Prostate gland (tissue), 2 donors: ENCODE measurements around the gene CD58. TPM values are rescaled to one million over a fixed set of nuclear protein-coding genes. Genes with fewer than 3 reads are reported as not detected.
"Not testable (repeated sequence)": the region's sequence is repeated elsewhere in the genome, so short reads cannot be mapped to it uniquely, and the experiment has no call there.

ENCODE experiments used
- DNase-seq: peaks from one replicate; pipeline ENCODE4 v3.0.0-alpha.2; 2019; ENCODE audit warnings: low spot score
- H3K27ac ChIP-seq, 2 donors: fragments of 200-600 bp; sonication (generic); 2 replicates each; pipeline ENCODE4 v1.5.1; 2017 to 2019
- H3K27me3 ChIP-seq: fragments of 200-600 bp; sonication (generic); replicated peaks from 2 replicates; pipeline ENCODE4 v1.5.1; 2019; ENCODE audit not compliant: insufficient read depth
- H3K36me3 ChIP-seq, 2 donors: fragments of 200-600 bp; sonication (generic); 1 replicate in 1 of 2; 2 replicates in 1 of 2; pipeline versions ENCODE4 v1.5.1 to v1.8.1; 2017 to 2019
- H3K4me1 ChIP-seq: fragments of 200-600 bp; sonication (generic); replicated peaks from 2 replicates; pipeline ENCODE4 v1.5.1; 2019
- H3K4me3 ChIP-seq, 2 donors: fragments of 200-600 bp; sonication (generic); 2 replicates each; pipeline ENCODE4 v1.5.1; 2017 to 2019
- H3K9me3 ChIP-seq: fragments of 200-600 bp; sonication (generic); 2 replicates; pipeline ENCODE4 v1.5.1; 2017
- CTCF ChIP-seq, 4 experiments: fragments of 200-600 bp in 2 of 4; fragments of 450-650 bp in 2 of 4; sonication (generic) in 2 of 4; IDR thresholded peaks; 1 replicate in 3 of 4; 2 replicates in 1 of 4; pipeline ENCODE4 v1.5.1; 2016 to 2019; ENCODE audit warnings: antibody characterized with exemption in 4 of 4, mild to moderate bottlenecking in 2 of 4, moderate library complexity in 2 of 4
- POLR2A ChIP-seq: fragments of 450-650 bp; IDR thresholded peaks from one replicate; pipeline ENCODE4 v1.6.1; 2016; ENCODE audit warnings: antibody characterized with exemption, mild to moderate bottlenecking
- POLR2AphosphoS5 ChIP-seq: sonication (generic); formaldehyde crosslinking; IDR thresholded peaks from one replicate; pipeline ENCODE4 v1.6.1; 2017; ENCODE audit warnings: antibody characterized with exemption
- WGBS: methylation state at CpG from one replicate; pipeline ENCODE4 v1.1.5; 2018; 5-methylcytosine and 5-hydroxymethylcytosine counted together
- intact Hi-C: fragments of 100-400 bp; cut with DNase I; formaldehyde crosslinking; loops from one replicate; pipeline ENCODE4 v1.14.2; 2022
- total RNA-seq, 2 donors: library from RNA; depleted of rRNA; stranded (reverse); fragments of >200 nt; gene quantifications; one replicate each; pipeline ENCODE4 v1.1.0, GENCODE V29; 2016

CD58 gene
- total RNA-seq, 2 donors from 2014 or later = 10.4 to 13.7 TPM

GRCh38 chr1:116565222-116565621 is 5.6 kb downstream of the CD58 start:
- Histone ChIP-seq H3K9me3 (no peaks in the 10 kb centered on the region), H3K36me3 (no peaks in the 10 kb centered on the region), H3K27me3 (no peaks in the 10 kb centered on the region), H3K27ac (no peak overlapping the region), H3K4me3 (no peak overlapping the region), H3K4me1 (no peaks in the 10 kb centered on the region)
- intact Hi-C loops = no loop called here
- WGBS = 97% methylated on average over 1 of the region's 1 CpG
- TF ChIP-seq POLR2A = no peak
- no peak for TF ChIP-seq CTCF (IDR thresholded peaks at IDR 0.05)
- no peak for DNase-seq

- H3K4me3 ChIP-seq = no peak overlapping the region
- no peak for TF ChIP-seq CTCF (IDR thresholded peaks at IDR 0.05)
- TF ChIP-seq POLR2AphosphoS5 = no peak
- TF ChIP-seq POLR2A = no peak
- 100% methylated on average over 1 of the region's 1 CpG for WGBS
- H3K27ac ChIP-seq = no peak overlapping the region
- no peaks in the 10 kb centered on the region for H3K9me3 ChIP-seq
- H3K36me3 ChIP-seq = no peaks in the 10 kb centered on the region
- DNase-seq = no peak
- no peaks in the 10 kb centered on the region for H3K27me3 ChIP-seq
- H3K4me1 ChIP-seq = no peaks in the 10 kb centered on the region
- intact Hi-C loops = no loop called here
These were observed 6.4 kb downstream of the CD58 start for GRCh38 chr1:116564426-116564825.

- H3K4me3 ChIP-seq, H3K4me1 ChIP-seq, H3K27ac ChIP-seq, H3K9me3 ChIP-seq, H3K36me3 ChIP-seq, DNase-seq, H3K27me3 ChIP-seq, intact Hi-C loops: not testable (repeated sequence)
- WGBS = 97% methylated on average over 4 of the region's 4 CpGs
These were observed 8.4 kb downstream of the CD58 start for GRCh38 chr1:116562465-116562864.

- no peak overlapping the region for H3K4me3 ChIP-seq
- H3K4me1 ChIP-seq = no peaks in the 10 kb centered on the region
- intact Hi-C loops = no loop called here
- no peak for DNase-seq
- no peak overlapping the region for H3K27ac ChIP-seq
- no peaks in the 10 kb centered on the region for H3K36me3 ChIP-seq
- no peaks in the 10 kb centered on the region for H3K9me3 ChIP-seq
- H3K27me3 ChIP-seq = no peaks in the 10 kb centered on the region
- TF ChIP-seq CTCF (IDR thresholded peaks at IDR 0.05) = no peak
- no peak for TF ChIP-seq POLR2A
- no peak for TF ChIP-seq POLR2AphosphoS5
These were observed 9.3 kb downstream of the CD58 start for GRCh38 chr1:116561563-116561962.

GRCh38 chr1:116560704-116561490 is 9.9 kb downstream of the CD58 start:
- Histone ChIP-seq H3K36me3 (no peaks in the 10 kb centered on the region), H3K4me1 (no peaks in the 10 kb centered on the region), H3K4me3 (no peak overlapping the region), H3K27ac (no peak overlapping the region), H3K27me3 (no peaks in the 10 kb centered on the region), H3K9me3 (no peaks in the 10 kb centered on the region)
- no peak for DNase-seq
- TF ChIP-seq POLR2AphosphoS5 (no peak), POLR2A (no peak), CTCF (IDR thresholded peaks at IDR 0.05) (no peak)
- intact Hi-C loops = no loop called here
- WGBS = 82% methylated on average over 4 of the region's 4 CpGs
